Measurements from ENCODE around the gene ABHD6.

ABHD6 gene

DNA sequence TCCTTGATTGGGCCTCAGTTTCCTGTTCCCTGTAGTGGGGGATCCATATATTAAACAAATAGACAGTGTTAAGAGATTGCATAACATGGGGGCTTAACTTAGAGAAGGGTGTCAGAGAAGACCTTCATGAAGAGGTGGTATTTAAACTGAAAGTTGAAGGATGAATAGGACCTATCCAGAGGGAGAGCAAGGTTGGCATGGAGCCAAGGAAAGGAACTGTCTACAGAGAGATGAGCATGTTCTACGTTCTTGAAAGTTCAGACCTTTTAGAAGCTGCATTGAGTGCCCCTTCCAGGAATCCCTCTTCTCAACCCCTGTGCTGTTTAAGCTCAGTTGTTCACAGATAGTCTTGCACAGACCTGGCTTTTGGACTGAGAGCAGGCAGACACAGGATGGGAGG, 71.1 kb downstream of the ABHD6 start:
- TF ChIP-seq, protein P1, sequence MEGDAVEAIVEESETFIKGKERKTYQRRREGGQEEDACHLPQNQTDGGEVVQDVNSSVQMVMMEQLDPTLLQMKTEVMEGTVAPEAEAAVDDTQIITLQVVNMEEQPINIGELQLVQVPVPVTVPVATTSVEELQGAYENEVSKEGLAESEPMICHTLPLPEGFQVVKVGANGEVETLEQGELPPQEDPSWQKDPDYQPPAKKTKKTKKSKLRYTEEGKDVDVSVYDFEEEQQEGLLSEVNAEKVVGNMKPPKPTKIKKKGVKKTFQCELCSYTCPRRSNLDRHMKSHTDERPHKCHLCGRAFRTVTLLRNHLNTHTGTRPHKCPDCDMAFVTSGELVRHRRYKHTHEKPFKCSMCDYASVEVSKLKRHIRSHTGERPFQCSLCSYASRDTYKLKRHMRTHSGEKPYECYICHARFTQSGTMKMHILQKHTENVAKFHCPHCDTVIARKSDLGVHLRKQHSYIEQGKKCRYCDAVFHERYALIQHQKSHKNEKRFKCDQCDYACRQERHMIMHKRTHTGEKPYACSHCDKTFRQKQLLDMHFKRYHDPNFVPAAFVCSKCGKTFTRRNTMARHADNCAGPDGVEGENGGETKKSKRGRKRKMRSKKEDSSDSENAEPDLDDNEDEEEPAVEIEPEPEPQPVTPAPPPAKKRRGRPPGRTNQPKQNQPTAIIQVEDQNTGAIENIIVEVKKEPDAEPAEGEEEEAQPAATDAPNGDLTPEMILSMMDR (conservative IDR thresholded peaks at IDR 0.05; ENCODE audit: control insufficient read depth, insufficient read depth, low read depth, low read length): no peak
- DNase-seq (ENCODE audit: low read depth): peak; percentile 33
- no peak overlapping the region for H3K4me3 ChIP-seq (ENCODE audit: control insufficient read depth, low read depth, low read length)

DNA sequence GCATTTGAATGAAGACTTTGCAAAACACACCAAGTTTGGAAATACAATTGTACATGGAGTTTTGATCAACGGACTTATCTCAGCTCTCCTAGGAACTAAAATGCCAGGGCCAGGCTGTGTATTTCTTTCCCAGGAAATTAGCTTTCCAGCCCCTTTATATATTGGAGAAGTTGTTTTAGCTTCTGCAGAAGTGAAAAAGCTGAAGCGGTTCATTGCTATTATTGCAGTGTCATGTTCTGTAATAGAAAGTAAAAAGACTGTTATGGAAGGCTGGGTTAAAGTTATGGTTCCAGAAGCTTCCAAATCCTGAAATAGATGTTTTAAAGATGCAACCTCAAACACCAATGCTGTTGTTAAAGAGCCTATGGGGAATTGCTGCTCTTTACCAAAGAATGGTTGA, 80.2 kb downstream of the ABHD6 start:
- H3K4me3 ChIP-seq (ENCODE audit: control insufficient read depth, low read depth, low read length): no peak overlapping the region
- DNase-seq (ENCODE audit: low read depth): no peak
- TF ChIP-seq, protein P1 (conservative IDR thresholded peaks at IDR 0.05; ENCODE audit: control insufficient read depth, insufficient read depth, low read depth, low read length): no peak

- TF ChIP-seq, protein P1 (conservative IDR thresholded peaks at IDR 0.05; ENCODE audit: control insufficient read depth, insufficient read depth, low read depth, low read length): no peak
- no peak for DNase-seq (ENCODE audit: low read depth)
- no peak overlapping the region for H3K4me3 ChIP-seq (ENCODE audit: control insufficient read depth, low read depth, low read length)
These were observed 84.2 kb downstream of the ABHD6 start for GRCh38 chr3:58321791-58322190.

DNA sequence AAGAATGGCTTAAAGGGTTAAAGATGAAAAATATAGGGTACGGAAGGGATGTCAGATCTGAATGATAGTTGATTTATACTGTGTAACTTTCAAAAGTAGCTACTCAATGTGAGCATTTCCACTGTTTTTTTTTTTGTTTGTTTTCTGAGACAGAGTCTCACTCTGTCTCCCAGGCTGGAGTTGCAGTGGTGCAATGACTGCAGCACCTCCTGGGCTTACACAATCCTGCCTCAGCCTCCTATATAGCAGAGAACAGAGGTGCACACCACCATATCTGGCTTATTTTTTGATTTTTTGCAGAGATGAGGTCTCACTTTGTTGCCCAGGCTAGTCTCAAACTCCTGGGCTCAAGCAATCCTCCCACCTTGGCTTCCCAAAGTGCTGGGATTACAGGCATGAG, 85.2 kb downstream of the ABHD6 start:
- peak; percentile 13 for DNase-seq (ENCODE audit: low read depth)
- no peak overlapping the region for H3K4me3 ChIP-seq (ENCODE audit: control insufficient read depth, low read depth, low read length)
- TF ChIP-seq, protein P1 (conservative IDR thresholded peaks at IDR 0.05; ENCODE audit: control insufficient read depth, insufficient read depth, low read depth, low read length): no peak

- H3K4me3 ChIP-seq (ENCODE audit: control insufficient read depth, low read depth, low read length): no peak overlapping the region
- no peak for DNase-seq (ENCODE audit: low read depth)
- TF ChIP-seq, protein P1 (conservative IDR thresholded peaks at IDR 0.05; ENCODE audit: control insufficient read depth, insufficient read depth, low read depth, low read length): no peak
These were observed 86.2 kb downstream of the ABHD6 start for GRCh38 chr3:58323529-58324390.

GRCh38 chr3:58324391-58325390, 87.1 kb downstream of the ABHD6 start:
- no peak for DNase-seq (ENCODE audit: low read depth)
- no peak overlapping the region for H3K4me3 ChIP-seq (ENCODE audit: control insufficient read depth, low read depth, low read length)
- TF ChIP-seq, protein P1 (conservative IDR thresholded peaks at IDR 0.05; ENCODE audit: control insufficient read depth, insufficient read depth, low read depth, low read length): no peak
